HG02610 (cell line): Measurements from ENCODE around the gene ING2.
"Not testable (repeated sequence)": the region's sequence is repeated elsewhere in the genome, so short reads cannot be mapped to it uniquely, and the experiment has no call there.

Experiments used
- ATAC-seq: cut with Tn5 transposase; IDR thresholded peaks from one replicate; pipeline ENCODE4 v1.9.1; 2021; ENCODE audit warnings: mild to moderate bottlenecking, moderate library complexity; ENCODE audit not compliant: unreplicated experiment

The ING2 gene, protein sequence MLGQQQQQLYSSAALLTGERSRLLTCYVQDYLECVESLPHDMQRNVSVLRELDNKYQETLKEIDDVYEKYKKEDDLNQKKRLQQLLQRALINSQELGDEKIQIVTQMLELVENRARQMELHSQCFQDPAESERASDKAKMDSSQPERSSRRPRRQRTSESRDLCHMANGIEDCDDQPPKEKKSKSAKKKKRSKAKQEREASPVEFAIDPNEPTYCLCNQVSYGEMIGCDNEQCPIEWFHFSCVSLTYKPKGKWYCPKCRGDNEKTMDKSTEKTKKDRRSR

DNA sequence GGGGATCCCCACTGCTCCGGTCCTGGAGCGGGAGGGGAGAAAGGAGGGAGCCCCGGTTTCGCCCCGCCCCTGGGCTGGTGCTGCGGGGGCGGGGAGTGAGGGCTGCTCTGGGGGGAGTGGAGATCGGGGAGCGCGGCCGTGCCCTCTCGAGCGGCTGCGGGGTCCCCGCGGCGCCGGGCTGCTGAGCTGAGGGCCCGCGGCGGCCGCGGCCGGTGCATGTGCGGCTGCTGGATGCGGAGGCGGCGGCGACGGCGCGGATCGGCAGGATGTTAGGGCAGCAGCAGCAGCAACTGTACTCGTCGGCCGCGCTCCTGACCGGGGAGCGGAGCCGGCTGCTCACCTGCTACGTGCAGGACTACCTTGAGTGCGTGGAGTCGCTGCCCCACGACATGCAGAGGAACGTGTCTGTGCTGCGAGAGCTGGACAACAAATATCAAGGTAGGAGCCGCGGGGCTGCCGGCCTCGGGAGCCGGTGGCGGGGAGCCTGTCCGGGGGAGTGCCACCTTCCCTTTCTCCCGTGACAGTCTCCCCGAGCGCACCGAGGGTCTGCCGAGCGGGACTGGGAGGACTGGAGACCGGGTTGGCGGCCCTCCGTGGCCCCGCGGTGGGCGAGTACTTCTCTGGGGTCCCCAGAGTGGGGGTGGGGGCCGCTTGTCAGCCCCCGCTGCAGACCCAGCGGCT, at the start of gene ING2:
TSS of gene ING2 (plus strand) at position 129 of the 681 bp plus-strand sequence. CDS start at position 267, 138 bp downstream.
- peak; percentile 45 for ATAC-seq

DNA sequence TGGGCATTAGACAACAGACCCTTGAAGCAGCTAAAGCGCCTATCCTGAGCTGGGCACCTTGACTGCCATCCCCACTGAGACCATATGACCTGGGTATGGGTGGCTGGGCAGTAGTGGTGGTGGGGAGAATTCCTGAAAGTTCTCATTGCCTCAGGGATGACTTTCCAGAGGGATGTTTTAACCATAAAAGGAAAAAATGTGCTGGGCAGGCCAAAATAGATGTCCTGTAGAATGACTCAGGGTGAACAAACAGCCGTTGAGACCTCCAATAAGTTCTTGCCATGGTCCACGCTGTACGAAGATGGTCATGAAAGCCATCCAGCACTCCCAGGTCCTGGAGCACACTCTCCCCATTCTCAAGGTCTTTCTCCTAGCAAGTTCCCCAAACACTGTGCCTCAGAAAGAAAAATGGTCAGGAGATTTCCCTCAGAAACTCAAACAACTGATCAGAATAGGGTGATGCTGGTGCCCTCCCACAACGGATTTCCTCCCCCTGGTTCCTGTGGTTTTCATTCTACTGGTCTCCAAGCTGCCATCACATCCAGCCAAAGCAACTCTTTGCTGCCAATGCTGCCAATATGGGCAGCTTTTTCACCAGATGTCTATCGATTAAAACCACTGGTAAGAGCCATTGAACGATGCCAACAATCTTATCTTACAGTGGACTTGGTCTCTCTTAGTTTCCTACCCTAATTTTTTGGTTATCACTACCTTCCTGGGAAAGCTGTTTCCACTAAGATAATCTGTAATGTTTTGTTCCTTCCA, 49.2 kb upstream of the ING2 start:
- no peak for ATAC-seq

DNA sequence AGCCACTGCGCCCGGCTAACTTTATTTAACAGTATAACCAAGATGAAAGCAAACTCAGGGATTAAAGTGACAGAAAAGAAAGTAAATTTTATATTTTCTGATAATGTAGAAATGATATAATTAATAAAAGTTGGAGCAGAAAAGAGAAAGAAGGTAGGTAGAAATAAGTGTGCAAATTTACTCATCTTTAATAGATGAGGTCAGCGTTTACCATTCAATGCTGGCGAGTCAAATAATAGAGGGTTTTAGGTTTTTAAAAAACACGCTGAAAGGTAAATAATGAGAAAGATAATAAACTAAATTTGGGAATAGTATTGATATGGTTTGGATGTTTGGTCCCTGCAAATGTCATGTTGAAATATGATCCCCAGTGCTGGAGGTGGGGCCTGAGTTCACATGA, 46.9 kb upstream of the ING2 start:
- no peak for ATAC-seq

DNA sequence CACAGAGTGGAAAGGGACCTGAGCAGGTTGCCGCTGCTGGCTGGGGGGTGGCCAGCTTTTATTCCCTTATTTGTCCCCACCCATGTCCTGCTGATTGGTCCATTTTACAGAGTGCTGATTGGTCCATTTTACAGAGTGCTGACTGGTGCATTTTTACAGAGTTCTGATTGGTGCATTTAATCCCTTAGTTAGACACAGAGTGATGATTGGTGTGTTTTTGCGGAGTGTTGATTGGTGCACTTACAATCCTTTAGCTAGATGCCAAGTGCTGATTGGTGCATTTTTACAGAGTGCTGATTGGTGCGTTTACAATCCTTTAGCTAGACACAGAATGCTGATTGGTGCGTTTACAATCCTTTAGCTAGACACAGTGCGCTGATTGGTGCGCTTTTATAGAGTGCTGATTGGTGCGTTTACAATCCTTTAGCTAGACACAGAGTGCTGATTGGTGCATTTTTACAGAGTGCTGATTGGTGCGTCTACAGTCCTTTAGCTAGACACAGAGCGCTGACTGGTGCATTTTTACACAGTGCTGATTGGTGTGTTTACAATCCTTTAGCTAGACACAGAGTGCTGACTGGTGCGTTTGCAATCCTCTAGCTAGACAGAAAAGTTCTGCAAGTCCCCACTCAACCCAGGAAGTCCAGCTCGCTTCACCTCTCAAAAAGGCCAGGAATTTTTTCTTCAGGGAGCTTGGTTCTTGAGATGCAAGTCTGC, 40.8 kb upstream of the ING2 start:
- ATAC-seq, result not testable (repeated sequence)

DNA sequence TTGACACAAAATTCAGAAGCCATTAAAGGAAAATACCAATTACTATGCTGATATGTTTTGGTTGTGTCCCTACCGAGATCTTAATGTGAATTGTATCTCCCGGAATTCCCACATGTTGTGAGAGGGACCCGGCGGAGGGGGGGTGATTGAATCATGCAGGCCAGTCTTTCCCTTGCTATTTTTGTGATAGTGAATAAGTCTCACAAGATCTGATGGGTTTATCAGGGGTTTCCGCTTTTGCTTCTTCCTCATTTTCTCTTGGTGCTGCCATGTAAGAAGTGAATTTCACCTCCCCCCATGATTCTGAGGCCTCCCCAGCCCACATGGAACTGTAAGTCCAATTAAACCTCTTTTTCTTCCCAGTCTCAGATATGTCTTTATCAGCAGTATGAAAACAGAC, 39.0 kb upstream of the ING2 start:
- not testable (repeated sequence) for ATAC-seq

DNA sequence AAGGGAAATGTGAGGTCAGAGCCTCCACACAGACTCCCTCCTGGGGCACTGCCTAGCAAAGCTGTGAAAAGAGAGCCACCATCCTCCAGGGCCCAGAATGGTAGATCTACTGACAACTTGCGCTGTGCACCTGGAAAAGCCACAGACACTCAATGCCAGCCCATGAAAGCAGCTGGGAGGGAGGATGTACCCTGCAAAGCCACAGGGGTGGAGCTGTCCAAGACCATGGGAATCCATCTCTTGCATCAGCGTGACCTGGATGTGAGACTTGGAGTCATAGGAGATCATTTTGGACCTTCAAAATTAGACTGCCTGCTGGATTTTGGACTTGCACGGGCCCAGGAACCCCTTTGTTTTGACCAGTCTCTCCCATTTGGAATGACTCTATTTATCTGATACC, 37.6 kb upstream of the ING2 start:
- ATAC-seq, result no peak

DNA sequence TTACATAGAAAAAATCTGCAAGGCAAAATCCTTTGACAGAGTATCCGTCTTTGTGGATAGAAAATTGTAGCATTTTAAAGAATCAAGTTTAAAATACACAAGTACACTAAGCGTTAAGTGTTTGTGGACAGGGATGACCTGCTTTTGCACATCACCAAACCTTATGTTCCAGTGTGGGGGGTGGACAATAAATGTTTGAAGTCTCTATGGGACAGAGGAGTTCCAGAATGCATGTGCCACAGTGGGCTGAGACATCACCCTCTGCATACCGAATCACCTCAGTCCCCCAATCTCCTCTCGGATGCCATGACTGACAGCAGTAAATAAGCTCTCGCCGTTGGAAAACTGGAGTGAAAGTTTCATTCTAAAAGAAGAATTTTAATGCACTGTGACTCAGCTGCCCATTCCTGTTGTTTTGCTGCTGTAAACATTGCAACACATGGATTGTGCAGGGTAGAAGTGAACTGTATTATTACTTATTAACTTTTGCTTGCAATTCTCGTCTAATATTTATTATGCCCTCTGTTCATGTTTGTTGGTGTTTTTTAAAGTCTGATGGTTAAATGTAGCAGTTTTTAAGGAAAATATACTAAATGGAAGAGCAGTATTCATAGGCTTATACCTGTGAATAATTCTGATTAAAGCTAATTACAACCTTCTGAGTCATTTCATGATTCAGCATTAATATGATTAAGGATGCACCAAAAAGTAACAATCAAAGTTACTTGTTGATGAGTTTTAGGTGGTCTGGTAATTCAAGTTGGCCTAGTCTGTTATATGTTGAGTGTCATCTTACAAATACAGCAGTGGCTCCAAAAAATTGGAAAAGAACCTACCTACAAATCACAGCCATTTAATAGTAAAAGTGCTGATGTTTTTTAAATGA, 36.4 kb upstream of the ING2 start:
- ATAC-seq, result no peak

DNA sequence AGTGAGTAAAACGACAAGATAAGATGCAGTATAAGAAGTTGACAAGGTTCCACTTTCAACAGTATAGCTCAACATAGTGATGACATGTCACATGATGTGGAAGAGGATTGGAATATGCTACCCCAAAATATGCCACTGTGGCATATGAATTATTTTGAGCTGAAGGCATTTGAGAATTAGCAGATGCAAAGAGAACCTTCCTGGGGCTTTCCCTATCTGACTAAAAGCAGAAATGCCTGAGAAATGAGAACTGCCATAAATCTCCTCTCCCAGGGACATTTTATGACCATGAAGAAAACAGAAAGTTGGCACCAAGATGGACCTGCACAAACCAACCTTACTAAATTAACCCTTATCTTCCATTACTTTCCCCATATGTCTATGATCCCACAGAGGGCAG, 35.6 kb upstream of the ING2 start:
- ATAC-seq, result peak; percentile 44

DNA sequence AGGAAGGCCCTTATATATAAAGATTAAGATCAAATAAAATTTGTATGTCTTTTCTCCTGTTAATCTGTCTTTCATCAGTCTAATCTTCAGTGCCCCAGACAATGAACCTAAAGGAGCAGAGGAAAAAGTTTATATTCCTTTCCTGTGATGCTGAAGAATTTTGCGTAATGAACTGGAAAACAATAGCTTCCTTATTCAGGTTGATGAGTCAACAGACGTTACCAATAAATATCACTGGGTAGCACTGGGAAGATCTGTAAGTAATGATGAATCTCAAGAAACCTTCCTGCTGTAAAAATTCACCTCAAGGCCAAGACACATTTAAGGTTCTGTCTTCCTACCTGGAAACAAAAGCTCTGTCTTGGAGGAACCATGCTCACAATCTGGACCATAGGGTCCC, 34.9 kb upstream of the ING2 start:
- no peak for ATAC-seq

DNA sequence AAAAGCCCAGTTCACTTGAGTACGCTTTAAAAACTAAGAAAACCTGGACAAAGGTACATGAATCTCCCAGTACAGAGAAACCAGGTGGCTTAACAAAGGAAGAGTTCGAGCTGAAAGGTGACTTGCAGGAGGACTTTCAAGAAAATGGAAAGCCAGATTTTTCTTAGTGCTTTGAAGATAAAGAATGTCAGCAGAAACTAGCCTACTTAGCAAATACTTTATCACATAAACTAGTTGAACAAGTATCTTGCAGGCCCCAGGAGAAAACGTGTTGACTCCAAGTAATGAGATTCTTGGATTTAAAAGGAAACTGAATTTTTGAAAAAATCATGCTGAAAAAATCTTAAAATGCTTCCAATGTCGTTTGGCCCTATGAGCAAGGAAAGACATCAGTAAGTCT, 34.0 kb upstream of the ING2 start:
- ATAC-seq, result no peak

DNA sequence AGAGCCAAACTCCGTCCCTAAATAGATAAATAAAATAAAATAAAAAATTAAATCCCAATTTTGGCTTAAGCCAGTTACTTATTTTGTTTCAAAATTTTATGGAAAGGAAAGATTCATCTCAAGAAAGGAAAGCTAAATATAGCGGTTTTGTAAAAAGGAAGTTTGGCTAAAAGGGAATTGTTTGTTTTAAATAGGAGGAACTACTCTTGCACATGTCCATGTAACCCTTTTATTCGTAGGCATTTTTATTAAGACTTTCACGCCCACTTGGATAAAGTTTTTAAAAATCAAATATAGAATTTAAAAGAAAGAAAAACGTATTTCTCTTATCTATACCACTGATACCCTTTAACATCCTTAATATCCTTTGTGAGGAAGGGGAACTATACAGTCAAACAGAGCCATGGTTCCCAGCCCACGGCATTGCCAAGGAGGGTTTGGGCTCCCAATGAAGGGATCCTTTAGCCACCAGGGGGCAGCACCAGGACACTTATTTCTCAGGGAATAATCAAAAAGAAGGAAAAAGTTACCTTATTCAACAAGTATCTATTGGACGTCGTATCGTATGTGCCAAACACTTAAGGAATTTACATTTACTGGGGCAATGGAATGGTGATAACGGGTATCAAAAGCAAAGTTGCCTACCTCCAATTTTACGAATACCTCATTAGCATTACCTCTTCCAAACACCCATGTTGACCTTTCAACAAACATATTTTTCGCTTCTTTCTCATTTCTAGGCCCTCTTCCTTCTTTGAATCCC, 32.7 kb upstream of the ING2 start:
- peak; percentile 80 for ATAC-seq

DNA sequence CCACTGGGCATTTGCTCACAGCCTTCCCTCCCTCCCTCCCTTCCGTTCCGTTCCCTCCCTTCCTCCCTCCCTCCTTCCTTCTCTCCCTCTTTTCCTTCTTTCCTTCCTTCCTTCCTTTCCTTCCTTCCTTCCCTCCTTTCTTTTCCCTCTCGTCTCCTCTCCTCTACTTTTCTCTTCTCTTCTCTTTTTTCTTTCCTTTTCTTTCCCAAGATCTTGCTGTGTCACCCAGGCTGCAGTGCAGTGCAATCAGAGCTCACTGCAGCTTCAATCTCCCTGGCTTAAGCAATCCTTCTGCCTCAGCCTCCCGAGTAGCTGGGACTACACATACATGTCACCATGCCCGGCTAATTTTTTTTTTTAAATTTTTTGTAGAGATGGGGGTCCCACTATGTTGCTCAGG, 26.7 kb upstream of the ING2 start:
- ATAC-seq, result no peak

DNA sequence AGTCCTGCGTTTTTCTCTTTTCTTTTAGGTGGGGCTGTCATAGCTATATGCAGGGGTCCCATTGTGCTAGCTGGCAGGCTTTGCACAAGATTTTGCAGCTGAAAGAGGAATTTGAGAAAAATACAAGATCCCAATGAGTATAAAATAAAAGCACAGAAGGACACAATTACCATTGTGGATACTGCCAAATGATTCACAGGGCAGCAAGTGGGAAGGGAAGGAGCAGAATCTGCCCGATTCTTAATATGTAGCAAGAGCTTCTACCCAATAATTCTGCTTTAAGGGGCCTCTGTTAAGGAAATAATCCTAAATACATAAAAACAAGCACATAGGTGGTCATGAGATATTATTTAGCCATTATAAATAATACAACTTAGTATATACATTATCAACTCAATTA, 25.9 kb upstream of the ING2 start:
- no peak for ATAC-seq

DNA sequence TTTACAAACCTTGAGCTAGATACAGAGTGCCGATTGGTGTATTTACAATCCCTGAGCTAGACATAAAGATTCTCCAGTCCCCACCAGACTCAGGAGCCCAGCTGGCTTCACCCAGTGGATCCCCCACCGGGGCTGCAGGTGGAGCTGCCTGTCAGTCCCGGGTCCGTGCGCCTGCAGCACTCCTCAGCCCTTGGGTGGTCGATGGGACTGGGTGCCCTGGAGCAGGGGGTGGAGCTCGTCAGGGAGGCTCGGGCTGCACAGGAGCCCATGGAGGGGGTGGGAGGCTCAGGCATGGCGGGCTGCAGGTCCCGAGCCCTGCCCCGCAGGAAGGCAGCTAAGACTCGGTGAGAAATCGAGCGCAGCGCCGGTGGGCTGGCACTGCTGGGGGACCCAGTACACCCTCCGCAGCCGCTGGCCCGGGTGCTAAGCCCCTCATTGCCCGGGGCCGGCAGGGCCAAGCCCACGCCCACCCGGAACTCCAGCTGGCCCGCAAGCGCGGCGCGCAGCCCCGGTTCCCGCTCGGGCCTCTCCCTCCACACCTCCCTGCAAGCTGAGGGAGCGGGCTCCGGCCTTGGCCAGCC, 22.3 kb upstream of the ING2 start:
- not testable (repeated sequence) for ATAC-seq

DNA sequence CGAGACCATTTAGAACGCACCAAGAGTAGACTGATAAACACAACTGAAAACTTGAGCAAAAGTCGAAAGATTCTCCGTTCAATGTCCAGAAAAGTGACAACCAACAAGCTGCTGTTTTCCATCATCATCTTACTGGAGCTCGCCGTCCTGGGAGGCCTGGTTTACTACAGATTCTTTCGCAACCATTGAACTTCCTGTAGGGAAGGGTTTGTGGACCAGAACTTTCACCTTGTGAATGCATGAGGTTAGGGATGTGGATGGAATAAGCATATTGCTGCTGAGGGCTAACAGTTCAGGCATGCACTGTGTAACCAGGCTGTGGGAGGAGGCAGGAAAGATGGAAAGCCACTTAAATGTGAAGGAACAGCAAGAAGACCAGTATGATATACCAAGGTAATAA, 20.9 kb upstream of the ING2 start:
- ATAC-seq, result no peak

DNA sequence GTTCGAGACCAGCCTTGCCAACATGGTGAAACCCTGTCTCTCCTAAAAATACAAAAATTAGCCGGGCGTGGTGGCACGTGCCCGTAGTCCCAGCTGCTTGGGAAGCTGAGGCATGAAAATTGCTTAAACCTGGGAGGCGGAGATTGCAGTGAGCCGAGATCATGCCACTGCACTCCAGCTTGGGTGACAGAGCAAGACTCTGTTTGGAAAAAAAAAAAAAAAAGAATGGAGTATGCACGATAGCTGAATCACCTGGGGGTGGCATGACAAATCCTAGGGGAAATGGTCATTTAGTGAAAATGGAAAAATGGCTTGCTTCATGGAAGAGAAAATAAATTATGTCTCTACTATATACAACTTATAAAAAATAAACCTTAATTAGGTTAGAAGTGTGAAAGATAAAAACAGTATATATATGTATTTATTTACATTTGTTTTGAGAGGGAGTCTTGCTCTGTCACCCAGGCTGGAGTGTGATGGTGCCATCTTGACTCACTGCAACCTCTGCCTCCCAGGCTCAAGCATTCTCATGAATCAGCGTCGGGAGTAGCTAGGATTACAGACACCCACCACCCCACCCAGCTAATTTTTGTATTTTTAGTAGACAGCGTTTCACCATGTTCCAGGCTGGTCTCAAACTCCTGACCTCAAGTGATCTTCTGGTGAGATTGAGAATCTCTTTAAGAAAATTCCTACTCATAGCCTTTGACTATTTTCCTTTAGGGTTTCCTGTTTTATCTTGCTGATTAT, 19.3 kb upstream of the ING2 start:
- ATAC-seq, result no peak

DNA sequence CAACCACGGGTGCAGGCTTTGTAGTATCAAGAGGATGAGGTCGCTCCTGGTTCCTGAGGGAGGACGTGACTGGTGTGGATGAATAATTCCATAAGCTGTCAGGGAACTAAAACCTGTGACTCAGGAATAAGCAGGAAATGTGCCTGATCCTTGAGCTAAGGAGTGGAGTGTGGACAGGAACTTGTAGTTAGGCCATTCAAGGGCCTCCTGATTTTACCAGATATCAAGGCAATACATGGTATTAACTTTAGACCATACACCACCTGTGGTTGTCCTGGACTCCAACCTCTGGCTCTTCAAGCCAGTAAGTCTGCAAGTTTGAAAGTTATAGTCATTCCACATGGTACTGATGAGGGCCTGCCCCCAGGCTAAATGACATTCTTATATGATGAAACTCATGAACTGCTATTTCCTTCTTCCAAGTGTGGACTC, 12.1 kb upstream of the ING2 start:
- ATAC-seq, result no peak

DNA sequence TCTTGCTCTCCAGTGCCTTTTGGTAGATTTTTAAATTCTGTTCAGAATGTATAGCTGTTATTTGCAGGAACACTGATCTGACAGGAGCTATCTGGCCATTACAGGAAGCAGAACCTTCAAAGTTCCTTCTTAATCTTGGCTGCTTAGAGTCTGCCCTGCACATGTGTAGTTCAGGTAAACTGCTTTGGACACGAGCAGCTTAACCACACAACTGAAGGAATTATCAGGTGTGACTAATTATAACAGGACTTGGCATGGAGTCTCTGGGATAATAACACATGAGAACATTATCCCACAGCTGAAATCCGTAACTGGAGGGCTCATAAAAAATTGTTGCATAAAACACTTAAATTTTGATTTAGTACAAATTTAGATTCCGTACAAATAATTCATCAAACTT, 11.6 kb upstream of the ING2 start:
- no peak for ATAC-seq
